ENCODE measurements around the gene MESP2.

The MESP2 gene

GRCh38 chr15:89783111-89783860 is 7.2 kb downstream of the MESP2 start:
- Histone ChIP-seq H3K9me3 (ENCODE audit: severe bottlenecking) (peaks cover 6% of the 10 kb centered on the region), H3K27ac (peak overlapping the region; percentile 91), H3K27me3 (ENCODE audit: insufficient read depth, low read depth, severe bottlenecking) (no peaks in the 10 kb centered on the region), H3K4me3 (ENCODE audit: low read depth, low read length) (no peak overlapping the region), H3K36me3 (no peaks in the 10 kb centered on the region)
- TF ChIP-seq, protein P1, sequence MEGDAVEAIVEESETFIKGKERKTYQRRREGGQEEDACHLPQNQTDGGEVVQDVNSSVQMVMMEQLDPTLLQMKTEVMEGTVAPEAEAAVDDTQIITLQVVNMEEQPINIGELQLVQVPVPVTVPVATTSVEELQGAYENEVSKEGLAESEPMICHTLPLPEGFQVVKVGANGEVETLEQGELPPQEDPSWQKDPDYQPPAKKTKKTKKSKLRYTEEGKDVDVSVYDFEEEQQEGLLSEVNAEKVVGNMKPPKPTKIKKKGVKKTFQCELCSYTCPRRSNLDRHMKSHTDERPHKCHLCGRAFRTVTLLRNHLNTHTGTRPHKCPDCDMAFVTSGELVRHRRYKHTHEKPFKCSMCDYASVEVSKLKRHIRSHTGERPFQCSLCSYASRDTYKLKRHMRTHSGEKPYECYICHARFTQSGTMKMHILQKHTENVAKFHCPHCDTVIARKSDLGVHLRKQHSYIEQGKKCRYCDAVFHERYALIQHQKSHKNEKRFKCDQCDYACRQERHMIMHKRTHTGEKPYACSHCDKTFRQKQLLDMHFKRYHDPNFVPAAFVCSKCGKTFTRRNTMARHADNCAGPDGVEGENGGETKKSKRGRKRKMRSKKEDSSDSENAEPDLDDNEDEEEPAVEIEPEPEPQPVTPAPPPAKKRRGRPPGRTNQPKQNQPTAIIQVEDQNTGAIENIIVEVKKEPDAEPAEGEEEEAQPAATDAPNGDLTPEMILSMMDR (IDR thresholded peaks at IDR 0.05; ENCODE audit: low read depth, low read length), result no peak
- peak; percentile 97 for DNase-seq

DNA sequence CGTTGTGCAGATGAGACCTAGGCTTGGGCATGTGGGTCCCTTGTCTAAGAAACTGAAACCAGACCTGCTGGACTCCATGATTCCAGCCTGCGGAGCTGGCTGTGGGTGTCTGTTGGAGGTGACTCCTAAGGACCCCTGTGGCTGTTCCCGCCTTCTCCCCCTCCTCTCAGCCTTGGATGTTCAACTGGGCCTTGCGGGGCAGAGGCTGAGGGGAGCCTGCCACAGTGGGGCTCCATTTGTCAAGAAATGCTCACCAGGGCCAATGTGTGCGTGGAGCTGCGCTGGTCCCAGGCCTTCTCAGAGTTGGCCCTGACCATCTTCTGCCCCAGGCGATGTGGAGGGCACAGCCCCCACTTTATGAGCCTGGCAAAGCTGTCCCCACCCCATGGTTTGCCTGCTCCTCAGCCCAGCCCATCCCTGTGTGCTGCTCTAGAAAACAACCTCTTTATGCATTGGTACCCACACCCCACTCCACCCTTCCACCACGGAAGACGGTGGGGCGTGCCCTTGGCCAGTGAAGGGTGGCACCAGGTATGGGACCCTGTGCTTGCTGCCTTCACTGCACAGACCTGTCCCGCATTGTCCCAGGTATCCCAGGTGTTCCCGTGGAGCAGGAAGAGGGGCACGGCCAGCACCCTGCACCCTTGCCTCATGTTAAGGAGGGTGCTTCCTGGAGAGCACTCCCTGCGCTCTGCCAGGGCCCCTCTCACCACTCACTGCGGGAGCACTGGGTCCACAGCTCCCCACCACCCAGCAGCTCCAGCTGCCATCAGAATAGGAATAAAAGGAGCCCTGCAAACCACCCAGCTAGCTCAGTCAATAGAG is 7.9 kb downstream of the MESP2 start:
- DNase-seq, result peak; percentile 66
- Histone ChIP-seq H3K4me3 (ENCODE audit: low read depth, low read length) (no peak overlapping the region), H3K36me3 (no peaks in the 10 kb centered on the region), H3K27ac (peak overlapping the region; percentile 91), H3K27me3 (ENCODE audit: insufficient read depth, low read depth, severe bottlenecking) (no peaks in the 10 kb centered on the region), H3K9me3 (ENCODE audit: severe bottlenecking) (peaks cover 6% of the 10 kb centered on the region)
- TF ChIP-seq, protein P1 (IDR thresholded peaks at IDR 0.05; ENCODE audit: low read depth, low read length), result 0 out of 2 replicates have a peak, but pooled peaks have one; percentile 4

DNA sequence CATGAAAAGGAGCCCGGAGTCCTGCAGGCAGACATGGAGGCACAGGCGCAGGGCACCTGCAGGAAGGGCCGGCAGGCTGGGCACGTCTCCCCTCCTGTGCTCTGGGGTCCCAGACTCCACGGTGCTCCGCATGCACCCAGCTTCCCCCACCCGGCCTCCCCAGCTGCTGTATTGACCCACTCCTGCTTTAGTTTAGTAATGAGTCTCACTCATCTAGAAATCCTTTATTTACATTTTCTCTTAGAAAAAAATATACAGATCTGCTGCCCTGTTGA is 8.5 kb downstream of the MESP2 start:
- no peaks in the 10 kb centered on the region for H3K36me3 ChIP-seq
- no peak overlapping the region for H3K4me3 ChIP-seq (ENCODE audit: low read depth, low read length)
- DNase-seq, result no peak
- H3K27me3 ChIP-seq (ENCODE audit: insufficient read depth, low read depth, severe bottlenecking), result no peaks in the 10 kb centered on the region
- H3K27ac ChIP-seq, result peak overlapping the region; percentile 91
- TF ChIP-seq, protein P1 (IDR thresholded peaks at IDR 0.05; ENCODE audit: low read depth, low read length), result no peak
- H3K9me3 ChIP-seq (ENCODE audit: severe bottlenecking), result peaks cover 6% of the 10 kb centered on the region

DNA sequence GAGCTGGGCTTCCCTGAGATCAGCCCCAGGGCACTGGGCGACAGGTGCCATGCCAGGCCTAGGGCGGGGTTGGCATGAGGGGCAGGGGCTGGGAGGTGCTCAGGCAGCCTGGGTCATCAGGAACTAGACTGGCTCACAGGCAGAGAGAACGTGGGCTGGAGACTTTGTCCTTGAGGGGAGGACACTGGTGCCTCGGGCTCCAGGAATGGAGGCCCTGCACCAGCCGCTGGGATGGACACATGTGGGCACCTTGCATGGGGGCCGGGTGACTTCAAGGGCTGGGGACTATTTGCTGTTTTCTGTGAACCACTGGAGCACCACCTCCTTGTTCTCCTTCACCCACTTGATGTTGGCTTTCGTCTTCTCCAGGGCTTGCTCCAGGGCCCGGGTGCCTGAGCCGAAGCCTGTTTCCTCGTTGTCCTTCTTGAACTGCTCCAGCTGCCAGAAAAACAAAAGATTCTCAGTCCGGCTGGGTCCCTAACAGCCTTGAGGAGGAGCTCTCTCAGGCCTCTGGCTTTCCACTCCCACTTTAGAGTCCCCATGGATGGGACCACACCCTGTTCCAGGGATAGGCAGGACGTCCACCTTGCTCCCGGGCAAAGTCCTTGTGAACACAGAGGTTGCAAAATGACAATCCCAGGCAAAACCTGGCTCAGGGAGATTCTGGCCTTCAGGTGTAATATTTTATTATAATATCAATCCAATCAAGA is 9.1 kb downstream of the MESP2 start:
- Histone ChIP-seq H3K36me3 (no peaks in the 10 kb centered on the region), H3K4me3 (ENCODE audit: low read depth, low read length) (no peak overlapping the region), H3K27ac (no peak overlapping the region), H3K27me3 (ENCODE audit: insufficient read depth, low read depth, severe bottlenecking) (no peaks in the 10 kb centered on the region), H3K9me3 (ENCODE audit: severe bottlenecking) (peaks cover 6% of the 10 kb centered on the region)
- no peak for DNase-seq
- TF ChIP-seq, protein P1 (IDR thresholded peaks at IDR 0.05; ENCODE audit: low read depth, low read length), result no peak

DNA sequence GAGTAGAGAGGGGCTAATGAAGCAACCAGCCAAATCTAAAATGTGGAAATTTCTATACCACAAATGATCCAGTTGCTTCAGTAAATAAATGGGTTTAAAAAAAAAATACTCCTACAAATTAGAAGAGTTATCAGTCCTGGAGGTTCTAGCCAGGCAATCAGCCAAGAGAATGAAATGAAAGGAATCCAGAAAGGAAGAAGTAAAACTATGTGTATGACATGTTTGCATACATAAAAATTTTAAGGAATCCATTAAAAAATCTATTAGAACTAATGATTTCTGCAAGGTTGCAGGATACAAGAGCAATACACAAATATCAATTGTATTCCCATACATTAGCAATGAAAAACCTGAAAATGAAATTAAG is 9.6 kb downstream of the MESP2 start:
- H3K4me3 ChIP-seq (ENCODE audit: low read depth, low read length), result no peak overlapping the region
- no peaks in the 10 kb centered on the region for H3K27me3 ChIP-seq (ENCODE audit: insufficient read depth, low read depth, severe bottlenecking)
- no peak overlapping the region for H3K27ac ChIP-seq
- peaks cover 6% of the 10 kb centered on the region for H3K9me3 ChIP-seq (ENCODE audit: severe bottlenecking)
- TF ChIP-seq, protein P1 (IDR thresholded peaks at IDR 0.05; ENCODE audit: low read depth, low read length), result no peak
- H3K36me3 ChIP-seq, result no peaks in the 10 kb centered on the region
- DNase-seq, result no peak

Data from WERI-Rb-1 (cell line).